ENCODE results near the gene ERBB4. TPM values are rescaled to one million over a fixed set of nuclear protein-coding genes. Genes with fewer than 3 reads are reported as not detected.
"Not testable (repeated sequence)": the region's sequence is repeated elsewhere in the genome, so short reads cannot be mapped to it uniquely, and the experiment has no call there.

The ERBB4 gene
- total and polyA plus RNA-seq, 3 experiments from 2014 or later: not detected

DNA sequence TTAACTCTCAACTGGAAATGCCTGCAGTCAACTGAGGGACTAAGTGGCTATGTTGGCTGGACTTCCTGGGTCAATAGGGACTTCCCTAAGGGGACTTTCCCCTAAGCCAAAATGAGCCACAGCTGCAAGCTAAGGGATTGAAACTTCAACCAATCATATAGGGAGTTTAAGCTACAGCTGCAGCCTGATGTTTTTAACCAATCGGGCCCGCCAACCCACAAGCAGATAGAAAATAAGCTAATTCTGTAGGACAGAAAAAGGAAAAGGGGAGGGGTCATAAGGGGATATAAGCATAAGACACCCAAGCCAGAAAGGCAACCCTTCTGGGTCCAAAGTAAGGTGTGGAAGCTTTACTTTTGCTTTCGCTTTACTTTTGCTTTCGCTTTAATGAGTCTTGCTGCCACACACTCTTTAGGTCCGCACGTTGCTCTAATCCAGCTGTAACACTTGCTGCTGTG, 927.5 kb downstream of the ERBB4 start:
- Mint-ChIP-seq H3K4me1 (peaks cover 2 to 14% (median 9%) of the 10 kb centered on the region in 3 donors), H3K27me3 (no peaks in the 10 kb centered on the region), H3K9me3 (peaks cover 0 to 2% (median 0%) of the 10 kb centered on the region in 5 donors), H3K36me3 (no peaks in the 10 kb centered on the region), H3K4me3 (peak overlapping the region; percentile 73 to 89 (median 78)), H3K27ac (peak overlapping the region; percentile 66 to 94 (median 86))
- H3K27ac ChIP-seq (ENCODE audit: low read depth, low read length): peak overlapping the region; percentile 24
- no peaks in the 10 kb centered on the region for H3K36me3 ChIP-seq (ENCODE audit: insufficient read depth, low read length)
- ChIA-PET POLR2A (no interaction called here), CTCF (no interaction called here)
- peak overlapping the region; percentile 40 for H3K4me3 ChIP-seq (ENCODE audit: low read length)
- no peaks in the 10 kb centered on the region for H3K9me3 ChIP-seq (ENCODE audit: low read length)
- no peaks in the 10 kb centered on the region for H3K4me1 ChIP-seq (ENCODE audit: insufficient read depth, low read length)
- peak in 2 of 5 donors; percentile 9 to 10 for DNase-seq
- no peaks in the 10 kb centered on the region for H3K27me3 ChIP-seq (ENCODE audit: insufficient read depth, low read length, poor library complexity, severe bottlenecking)

DNA sequence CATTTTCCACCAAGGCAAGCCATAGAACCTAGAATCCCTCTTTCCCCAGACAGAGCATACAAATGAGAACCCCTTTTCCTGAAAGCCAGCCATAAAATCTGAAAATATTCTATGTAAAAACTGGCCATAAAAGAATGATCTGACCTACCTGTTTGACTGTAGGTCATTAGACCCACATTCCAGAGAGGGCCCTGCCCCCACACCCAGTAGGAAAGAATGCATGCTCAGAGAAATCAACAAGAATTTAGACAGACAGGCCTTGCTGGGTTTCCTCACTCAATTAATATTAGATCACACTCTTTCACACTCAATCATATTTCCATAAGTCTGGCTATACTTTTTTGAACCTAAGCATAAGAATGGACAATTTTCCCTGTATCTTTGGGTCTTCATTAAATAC, 929.5 kb downstream of the ERBB4 start:
- Histone ChIP-seq H3K4me1 (ENCODE audit: insufficient read depth, low read length) (no peaks in the 10 kb centered on the region), H3K9me3 (ENCODE audit: low read length) (no peaks in the 10 kb centered on the region), H3K27ac (ENCODE audit: low read depth, low read length) (no peak overlapping the region), H3K27me3 (ENCODE audit: insufficient read depth, low read length, poor library complexity, severe bottlenecking) (no peaks in the 10 kb centered on the region), H3K36me3 (ENCODE audit: insufficient read depth, low read length) (no peaks in the 10 kb centered on the region), H3K4me3 (ENCODE audit: low read length) (no peak overlapping the region)
- H3K4me3 Mint-ChIP-seq: no peak overlapping the region
- H3K27me3 Mint-ChIP-seq: no peaks in the 10 kb centered on the region
- ChIA-PET CTCF (no interaction called here), POLR2A (no interaction called here)
- H3K4me1 Mint-ChIP-seq: peaks cover 2 to 14% (median 9%) of the 10 kb centered on the region in 3 donors
- H3K36me3 Mint-ChIP-seq: no peaks in the 10 kb centered on the region
- no peak overlapping the region for H3K27ac Mint-ChIP-seq
- H3K9me3 Mint-ChIP-seq: peaks cover 0 to 2% (median 0%) of the 10 kb centered on the region in 5 donors
- DNase-seq: no peak

DNA sequence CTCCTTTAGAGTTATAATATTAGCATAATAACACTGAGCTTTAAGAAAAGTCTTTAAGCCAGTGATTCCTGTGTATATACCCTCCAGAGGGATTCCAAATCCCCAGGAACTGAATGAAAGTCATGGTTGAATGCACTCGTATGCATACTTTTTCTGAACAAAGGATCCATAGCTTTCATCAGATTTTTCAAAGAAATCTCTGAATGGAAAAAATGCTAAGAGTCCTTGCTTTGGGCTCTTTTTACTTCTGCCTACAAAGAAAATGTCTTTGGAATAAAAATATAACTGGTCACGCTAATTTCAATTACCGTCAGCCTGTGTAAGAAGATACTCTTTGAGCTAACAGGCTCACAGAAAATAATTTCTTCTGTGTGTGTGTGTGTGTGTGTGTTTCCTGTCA, 939.5 kb downstream of the ERBB4 start:
- Histone ChIP-seq H3K9me3 (ENCODE audit: low read length) (no peaks in the 10 kb centered on the region), H3K27ac (ENCODE audit: low read depth, low read length) (no peak overlapping the region), H3K4me1 (ENCODE audit: insufficient read depth, low read length) (no peaks in the 10 kb centered on the region), H3K27me3 (ENCODE audit: insufficient read depth, low read length, poor library complexity, severe bottlenecking) (no peaks in the 10 kb centered on the region), H3K36me3 (ENCODE audit: insufficient read depth, low read length) (no peaks in the 10 kb centered on the region), H3K4me3 (ENCODE audit: low read length) (no peak overlapping the region)
- no peak for DNase-seq
- CTCF ChIA-PET: no interaction called here
- POLR2A ChIA-PET: no interaction called here
- Mint-ChIP-seq H3K9me3 (peaks cover 0 to 5% (median 2%) of the 10 kb centered on the region in 5 donors), H3K36me3 (no peaks in the 10 kb centered on the region), H3K27ac (no peak overlapping the region), H3K4me1 (no peaks in the 10 kb centered on the region), H3K4me3 (no peak overlapping the region), H3K27me3 (peaks cover 0 to 4% of the 10 kb centered on the region in 2 donors)

DNA sequence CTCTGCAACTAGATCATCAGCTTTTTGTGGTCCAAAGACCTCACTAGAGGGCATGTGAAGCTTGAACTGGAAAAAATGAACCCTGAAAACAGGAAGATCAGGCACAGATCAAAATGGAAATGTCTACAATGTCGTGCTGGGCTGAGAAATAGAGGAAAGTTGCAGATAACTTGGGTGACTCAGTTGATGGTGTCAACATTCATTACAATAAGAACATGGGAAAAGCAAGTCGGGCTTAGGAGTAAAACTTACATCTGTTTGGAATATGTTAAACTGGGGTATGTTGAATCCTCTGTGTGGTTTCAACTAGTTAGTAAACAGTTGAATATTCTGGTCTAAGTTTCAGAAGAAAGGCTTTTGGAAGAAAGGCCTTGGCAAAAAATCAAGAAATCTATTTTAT, 940.4 kb downstream of the ERBB4 start:
- no peaks in the 10 kb centered on the region for H3K9me3 ChIP-seq (ENCODE audit: low read length)
- Mint-ChIP-seq H3K4me1 (no peaks in the 10 kb centered on the region), H3K27ac (no peak overlapping the region), H3K9me3 (peaks cover 2 to 9% (median 4%) of the 10 kb centered on the region in 5 donors), H3K4me3 (no peak overlapping the region), H3K36me3 (no peaks in the 10 kb centered on the region), H3K27me3 (peaks cover 0 to 4% of the 10 kb centered on the region in 2 donors)
- no peaks in the 10 kb centered on the region for H3K36me3 ChIP-seq (ENCODE audit: insufficient read depth, low read length)
- H3K4me3 ChIP-seq (ENCODE audit: low read length): no peak overlapping the region
- no peaks in the 10 kb centered on the region for H3K27me3 ChIP-seq (ENCODE audit: insufficient read depth, low read length, poor library complexity, severe bottlenecking)
- no peak for DNase-seq
- no peaks in the 10 kb centered on the region for H3K4me1 ChIP-seq (ENCODE audit: insufficient read depth, low read length)
- ChIA-PET CTCF (no interaction called here), POLR2A (no interaction called here)
- H3K27ac ChIP-seq (ENCODE audit: low read depth, low read length): no peak overlapping the region

DNA sequence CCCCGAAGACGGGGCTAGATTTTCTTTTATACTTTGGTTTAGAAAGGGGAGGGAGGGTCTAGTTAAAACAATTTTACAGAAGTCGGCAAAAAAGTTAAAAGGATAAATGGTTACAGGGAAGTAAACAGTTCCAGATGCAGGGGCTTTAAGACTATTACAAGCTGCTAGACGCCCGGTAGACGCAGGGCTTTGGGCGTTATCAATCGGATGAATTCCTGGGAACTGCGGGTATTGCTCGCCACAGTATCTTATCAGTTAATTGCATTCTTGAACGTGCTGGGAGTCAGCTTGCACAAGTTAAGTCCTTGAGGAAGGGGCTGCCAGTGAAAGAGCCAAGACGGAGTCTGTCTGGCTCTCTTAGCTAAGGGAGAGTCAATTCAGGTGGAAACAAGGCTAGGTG, 946.6 kb downstream of the ERBB4 start:
- H3K27ac Mint-ChIP-seq; H3K4me3 Mint-ChIP-seq; DNase-seq; H3K4me1 Mint-ChIP-seq; H3K36me3 ChIP-seq (ENCODE audit: insufficient read depth, low read length); H3K9me3 ChIP-seq (ENCODE audit: low read length); H3K9me3 Mint-ChIP-seq; H3K27me3 ChIP-seq (ENCODE audit: insufficient read depth, low read length, poor library complexity, severe bottlenecking); H3K27me3 Mint-ChIP-seq; H3K4me1 ChIP-seq (ENCODE audit: insufficient read depth, low read length); H3K4me3 ChIP-seq (ENCODE audit: low read length); H3K27ac ChIP-seq (ENCODE audit: low read depth, low read length); POLR2A ChIA-PET; CTCF ChIA-PET; H3K36me3 Mint-ChIP-seq: not testable (repeated sequence)

DNA sequence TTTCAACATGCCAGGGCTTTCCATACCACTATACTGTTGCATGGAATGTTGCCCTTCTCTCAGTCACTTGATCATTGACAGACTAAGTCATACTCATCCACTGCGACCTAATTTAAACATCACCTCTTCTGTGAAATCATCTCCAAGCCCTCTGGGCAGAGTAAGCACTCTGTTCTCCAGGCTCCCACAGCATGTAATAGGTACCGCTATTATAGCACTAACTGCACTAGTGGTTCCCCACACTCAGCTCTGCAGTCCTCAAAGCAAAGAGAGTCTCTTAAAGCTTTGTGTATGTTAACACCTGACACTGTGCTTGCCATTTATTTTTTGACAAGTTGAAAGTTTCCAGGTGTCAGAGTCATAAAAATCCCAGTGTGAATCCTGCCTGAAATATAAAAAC, 947.2 kb downstream of the ERBB4 start:
- Histone ChIP-seq H3K36me3 (ENCODE audit: insufficient read depth, low read length) (no peaks in the 10 kb centered on the region), H3K4me1 (ENCODE audit: insufficient read depth, low read length) (no peaks in the 10 kb centered on the region), H3K4me3 (ENCODE audit: low read length) (no peak overlapping the region), H3K9me3 (ENCODE audit: low read length) (no peaks in the 10 kb centered on the region), H3K27me3 (ENCODE audit: insufficient read depth, low read length, poor library complexity, severe bottlenecking) (no peaks in the 10 kb centered on the region), H3K27ac (ENCODE audit: low read depth, low read length) (no peak overlapping the region)
- Mint-ChIP-seq H3K27me3 (peaks cover 0 to under 1% of the 10 kb centered on the region in 2 donors), H3K36me3 (no peaks in the 10 kb centered on the region), H3K4me3 (no peak overlapping the region), H3K27ac (no peak overlapping the region), H3K9me3 (peaks cover 0 to 7% (median 4%) of the 10 kb centered on the region in 5 donors), H3K4me1 (no peaks in the 10 kb centered on the region)
- ChIA-PET CTCF (no interaction called here), POLR2A (no interaction called here)
- DNase-seq: no peak

DNA sequence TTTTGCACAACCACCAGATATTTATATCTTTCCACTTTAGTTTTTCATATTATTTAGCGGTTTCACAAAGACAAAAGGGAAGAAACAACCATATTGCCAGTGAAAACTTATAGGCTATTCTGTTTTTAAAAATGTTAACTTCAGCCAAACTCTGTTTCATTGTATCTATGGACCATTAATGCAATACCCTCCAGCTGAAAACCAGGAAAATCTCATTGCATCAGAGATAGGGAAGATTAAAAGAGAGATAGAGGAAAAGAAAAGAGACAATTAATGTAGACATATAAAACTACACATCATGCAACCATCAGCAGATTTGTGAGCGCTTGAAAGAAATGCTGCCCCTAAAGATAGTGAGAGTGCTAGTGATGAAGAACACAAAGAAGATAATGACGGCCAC, 970.2 kb downstream of the ERBB4 start:
- Histone ChIP-seq H3K27ac (ENCODE audit: low read depth, low read length) (no peak overlapping the region), H3K9me3 (ENCODE audit: low read length) (no peaks in the 10 kb centered on the region), H3K4me1 (ENCODE audit: insufficient read depth, low read length) (no peaks in the 10 kb centered on the region), H3K36me3 (ENCODE audit: insufficient read depth, low read length) (no peaks in the 10 kb centered on the region), H3K4me3 (ENCODE audit: low read length) (no peak overlapping the region), H3K27me3 (ENCODE audit: insufficient read depth, low read length, poor library complexity, severe bottlenecking) (no peaks in the 10 kb centered on the region)
- CTCF ChIA-PET: no interaction called here
- H3K36me3 Mint-ChIP-seq: no peaks in the 10 kb centered on the region
- H3K27ac Mint-ChIP-seq: no peak overlapping the region
- peaks cover 0 to 7% (median 3%) of the 10 kb centered on the region in 5 donors for H3K9me3 Mint-ChIP-seq
- no peaks in the 10 kb centered on the region for H3K4me1 Mint-ChIP-seq
- POLR2A ChIA-PET: no interaction called here
- H3K4me3 Mint-ChIP-seq: no peak overlapping the region
- no peaks in the 10 kb centered on the region for H3K27me3 Mint-ChIP-seq
- DNase-seq: no peak

DNA sequence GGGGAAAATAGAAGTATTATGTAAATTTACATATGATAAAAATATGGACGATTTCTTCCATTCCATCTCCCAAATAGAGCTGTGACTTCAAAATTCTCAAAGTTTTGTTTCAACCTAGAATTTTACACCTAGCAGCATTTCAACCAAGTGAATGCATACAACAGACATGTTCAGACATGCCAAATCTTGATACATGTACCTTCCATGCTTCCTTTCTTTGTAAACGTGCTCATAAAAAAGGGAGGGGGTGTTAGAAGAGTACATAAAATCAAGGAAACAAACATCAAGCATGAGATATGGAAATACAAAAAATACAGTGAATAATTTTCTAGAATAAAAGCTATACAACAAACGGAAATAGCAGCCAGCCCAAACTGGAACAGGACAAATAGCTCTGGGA, 974.2 kb downstream of the ERBB4 start:
- Mint-ChIP-seq H3K36me3 (no peaks in the 10 kb centered on the region), H3K27ac (no peak overlapping the region), H3K27me3 (no peaks in the 10 kb centered on the region), H3K4me3 (no peak overlapping the region), H3K9me3 (peaks cover 0 to 6% (median 0%) of the 10 kb centered on the region in 5 donors), H3K4me1 (no peaks in the 10 kb centered on the region)
- Histone ChIP-seq H3K4me3 (ENCODE audit: low read length) (no peak overlapping the region), H3K36me3 (ENCODE audit: insufficient read depth, low read length) (no peaks in the 10 kb centered on the region), H3K27ac (ENCODE audit: low read depth, low read length) (no peak overlapping the region), H3K4me1 (ENCODE audit: insufficient read depth, low read length) (no peaks in the 10 kb centered on the region), H3K9me3 (ENCODE audit: low read length) (no peaks in the 10 kb centered on the region), H3K27me3 (ENCODE audit: insufficient read depth, low read length, poor library complexity, severe bottlenecking) (no peaks in the 10 kb centered on the region)
- ChIA-PET POLR2A (no interaction called here), CTCF (interaction anchor here (1.2 kb wide), 1 partner anchor 17 kb away, joined by 3 read pairs; no protein-coding TSS in a partner anchor)
- no peak for DNase-seq

DNA sequence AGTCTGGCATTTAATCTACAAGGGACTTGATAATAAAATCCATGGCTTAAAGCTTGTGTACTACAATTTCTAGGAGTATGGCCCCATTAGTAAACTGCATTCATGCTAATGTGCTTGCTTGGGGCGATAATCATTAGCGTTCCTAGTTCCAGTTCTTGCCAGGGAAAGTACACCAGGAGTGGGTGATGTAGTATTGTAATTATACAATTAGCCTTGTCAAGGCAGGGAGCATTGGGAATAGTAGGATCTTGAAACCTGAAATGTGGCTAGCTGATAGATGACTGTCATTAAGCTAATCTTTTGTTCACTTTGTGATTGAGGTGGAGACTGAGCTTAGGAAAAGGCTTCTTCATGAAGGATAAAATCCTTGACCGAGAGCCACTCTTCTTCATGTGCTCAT, 993.0 kb downstream of the ERBB4 start:
- no peak overlapping the region for H3K4me3 Mint-ChIP-seq
- peaks cover 0 to 3% (median 0%) of the 10 kb centered on the region in 5 donors for H3K9me3 Mint-ChIP-seq
- Histone ChIP-seq H3K27me3 (ENCODE audit: insufficient read depth, low read length, poor library complexity, severe bottlenecking) (no peaks in the 10 kb centered on the region), H3K27ac (ENCODE audit: low read depth, low read length) (no peak overlapping the region), H3K9me3 (ENCODE audit: low read length) (no peaks in the 10 kb centered on the region), H3K4me1 (ENCODE audit: insufficient read depth, low read length) (no peaks in the 10 kb centered on the region), H3K36me3 (ENCODE audit: insufficient read depth, low read length) (no peaks in the 10 kb centered on the region), H3K4me3 (ENCODE audit: low read length) (no peak overlapping the region)
- no peaks in the 10 kb centered on the region for H3K4me1 Mint-ChIP-seq
- no peaks in the 10 kb centered on the region for H3K27me3 Mint-ChIP-seq
- no peak for DNase-seq
- CTCF ChIA-PET: no interaction called here
- no peak overlapping the region for H3K27ac Mint-ChIP-seq
- POLR2A ChIA-PET: no interaction called here
- H3K36me3 Mint-ChIP-seq: no peaks in the 10 kb centered on the region

Data from CD8-positive, alpha-beta memory T cell (primary cell).